Activated T-cell treated with anti-CD3 and anti-CD28 coated beads for 24 hours (primary cell): Measurements from ENCODE around the gene PKIB.
"Not testable (repeated sequence)": the region's sequence is repeated elsewhere in the genome, so short reads cannot be mapped to it uniquely, and the experiment has no call there.

ENCODE experiments used
- DNase-seq: peaks from one replicate; pipeline ENCODE4 v3.0.0-alpha.2; 2020; ENCODE audit warnings: low read depth

The PKIB gene

GRCh38 chr6:122712093-122712447 lies 101.9 kb downstream of the PKIB start:
- no peak for DNase-seq

- DNase-seq = no peak
These were observed 102.4 kb downstream of the PKIB start for GRCh38 chr6:122712448-122713137.

GRCh38 chr6:122713138-122713537 lies 102.9 kb downstream of the PKIB start:
- no peak for DNase-seq

GRCh38 chr6:122714059-122714458 lies 103.9 kb downstream of the PKIB start:
- DNase-seq = no peak

- no peak for DNase-seq
These were observed 105.5 kb downstream of the PKIB start for GRCh38 chr6:122715725-122716124.

- DNase-seq = no peak
These were observed 107.1 kb downstream of the PKIB start for GRCh38 chr6:122717350-122717749.

GRCh38 chr6:122718616-122719015 lies 108.4 kb downstream of the PKIB start:
- DNase-seq = no peak

- no peak for DNase-seq
These were observed 109.0 kb downstream of the PKIB start for GRCh38 chr6:122719176-122719575.

- no peak for DNase-seq
These were observed 112.5 kb downstream of the PKIB start for GRCh38 chr6:122722746-122723145.

- no peak for DNase-seq
These were observed 116.4 kb downstream of the PKIB start for GRCh38 chr6:122726649-122727048.

GRCh38 chr6:122727244-122727643 lies 117.0 kb downstream of the PKIB start:
- DNase-seq = no peak

GRCh38 chr6:122730334-122730733 lies 120.1 kb downstream of the PKIB start:
- no peak for DNase-seq

- DNase-seq = no peak
These were observed 120.7 kb downstream of the PKIB start for GRCh38 chr6:122730775-122731386.

GRCh38 chr6:122733259-122733658 lies 123.1 kb downstream of the PKIB start:
- no peak for DNase-seq

- no peak for DNase-seq
These were observed 124.6 kb downstream of the PKIB start for GRCh38 chr6:122734529-122735395.

- no peak for DNase-seq
These were observed 125.4 kb downstream of the PKIB start for GRCh38 chr6:122735582-122735981.

- DNase-seq = no peak
These were observed 126.0 kb downstream of the PKIB start for GRCh38 chr6:122736163-122736562.

GRCh38 chr6:122736616-122737015 lies 126.4 kb downstream of the PKIB start:
- no peak for DNase-seq

- DNase-seq = no peak
These were observed 129.9 kb downstream of the PKIB start for GRCh38 chr6:122740091-122740490.

- DNase-seq = no peak
These were observed 130.7 kb downstream of the PKIB start for GRCh38 chr6:122740936-122741335.

- not testable (repeated sequence) for DNase-seq
These were observed 134.0 kb downstream of the PKIB start for GRCh38 chr6:122744247-122744646.

- not testable (repeated sequence) for DNase-seq
These were observed 134.7 kb downstream of the PKIB start for GRCh38 chr6:122744856-122745255.

- no peak for DNase-seq
These were observed 136.5 kb downstream of the PKIB start for GRCh38 chr6:122746688-122747087.
